ENCODE measurements around the gene FANCC. TPM values are rescaled to one million over a fixed set of nuclear protein-coding genes. Genes with fewer than 3 reads are reported as not detected.
A peak's percentile ranks its signal among the peaks of the same experiment; 100 is the strongest.

The FANCC gene
- total and polyA plus RNA-seq, 9 donors = 9.8 to 16.4 (median 15.0) TPM

DNA sequence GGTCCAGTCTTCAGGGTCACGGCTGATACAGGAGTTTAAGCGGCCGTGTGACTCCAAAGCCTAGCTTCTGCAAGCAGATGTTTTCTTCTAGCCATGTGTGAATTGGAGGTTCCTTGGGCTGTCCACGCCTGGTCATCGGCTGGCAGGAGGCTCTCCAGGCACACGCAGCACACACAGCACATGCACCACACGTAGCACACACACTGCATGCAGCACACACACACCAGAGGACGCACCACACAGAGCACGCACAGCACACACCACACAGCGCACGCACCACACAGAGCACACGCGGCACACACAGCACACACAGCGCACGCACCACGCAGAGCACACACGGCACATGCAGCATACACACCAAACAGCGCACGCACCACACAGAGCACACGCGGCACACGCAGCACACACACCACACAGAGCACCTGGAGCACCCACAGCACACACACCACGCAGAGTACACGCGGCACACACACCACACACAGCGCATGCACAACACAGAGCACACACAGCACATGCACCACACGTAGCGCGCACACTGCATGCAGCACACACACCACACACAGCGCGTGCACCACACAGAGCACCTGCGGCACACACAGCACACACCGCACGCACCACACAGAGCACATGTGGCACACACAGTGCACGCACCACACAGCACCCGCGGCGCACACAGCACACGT lies 234.3 kb downstream of the FANCC start:
- Histone ChIP-seq H3K4me3 (ENCODE audit: low read length) (no peak overlapping the region), H3K27me3 (ENCODE audit: control insufficient read depth, insufficient read depth, low read length) (no peaks in the 10 kb centered on the region), H3K9me3 (replicated peaks; ENCODE audit: control insufficient read depth, low read depth, low read length) (no peaks in the 10 kb centered on the region), H3K36me3 (ENCODE audit: control insufficient read depth, insufficient read depth, low read length) (peaks cover 54% of the 10 kb centered on the region), H3K4me1 (ENCODE audit: control insufficient read depth, insufficient read depth, low read length) (peaks cover 38% of the 10 kb centered on the region), H3K27ac (ENCODE audit: low read length) (no peak overlapping the region)
- 94% methylated on average over 18 of the region's 39 CpGs for WGBS (ENCODE audit: insufficient coverage)
- DNase-seq = no peak

GRCh38 chr9:95082401-95083084 lies 235.0 kb downstream of the FANCC start:
- Histone ChIP-seq H3K4me3 (ENCODE audit: low read length) (no peak overlapping the region), H3K27ac (ENCODE audit: low read length) (no peak overlapping the region), H3K4me1 (ENCODE audit: control insufficient read depth, insufficient read depth, low read length) (peaks cover 45% of the 10 kb centered on the region), H3K9me3 (replicated peaks; ENCODE audit: control insufficient read depth, low read depth, low read length) (no peaks in the 10 kb centered on the region), H3K27me3 (ENCODE audit: control insufficient read depth, insufficient read depth, low read length) (no peaks in the 10 kb centered on the region), H3K36me3 (ENCODE audit: control insufficient read depth, insufficient read depth, low read length) (peaks cover 50% of the 10 kb centered on the region)
- WGBS (ENCODE audit: insufficient coverage) = 88% methylated on average over 16 of the region's 18 CpGs
- DNase-seq = no peak

GRCh38 chr9:95081998-95082397 lies 235.5 kb downstream of the FANCC start:
- H3K9me3 ChIP-seq (replicated peaks; ENCODE audit: control insufficient read depth, low read depth, low read length) = no peaks in the 10 kb centered on the region
- H3K36me3 ChIP-seq (ENCODE audit: control insufficient read depth, insufficient read depth, low read length) = peaks cover 49% of the 10 kb centered on the region
- no peaks in the 10 kb centered on the region for H3K27me3 ChIP-seq (ENCODE audit: control insufficient read depth, insufficient read depth, low read length)
- no peak for DNase-seq
- peaks cover 50% of the 10 kb centered on the region for H3K4me1 ChIP-seq (ENCODE audit: control insufficient read depth, insufficient read depth, low read length)
- no peak overlapping the region for H3K27ac ChIP-seq (ENCODE audit: low read length)
- 92% methylated on average over 19 of the region's 19 CpGs for WGBS (ENCODE audit: insufficient coverage)
- no peak overlapping the region for H3K4me3 ChIP-seq (ENCODE audit: low read length)

DNA sequence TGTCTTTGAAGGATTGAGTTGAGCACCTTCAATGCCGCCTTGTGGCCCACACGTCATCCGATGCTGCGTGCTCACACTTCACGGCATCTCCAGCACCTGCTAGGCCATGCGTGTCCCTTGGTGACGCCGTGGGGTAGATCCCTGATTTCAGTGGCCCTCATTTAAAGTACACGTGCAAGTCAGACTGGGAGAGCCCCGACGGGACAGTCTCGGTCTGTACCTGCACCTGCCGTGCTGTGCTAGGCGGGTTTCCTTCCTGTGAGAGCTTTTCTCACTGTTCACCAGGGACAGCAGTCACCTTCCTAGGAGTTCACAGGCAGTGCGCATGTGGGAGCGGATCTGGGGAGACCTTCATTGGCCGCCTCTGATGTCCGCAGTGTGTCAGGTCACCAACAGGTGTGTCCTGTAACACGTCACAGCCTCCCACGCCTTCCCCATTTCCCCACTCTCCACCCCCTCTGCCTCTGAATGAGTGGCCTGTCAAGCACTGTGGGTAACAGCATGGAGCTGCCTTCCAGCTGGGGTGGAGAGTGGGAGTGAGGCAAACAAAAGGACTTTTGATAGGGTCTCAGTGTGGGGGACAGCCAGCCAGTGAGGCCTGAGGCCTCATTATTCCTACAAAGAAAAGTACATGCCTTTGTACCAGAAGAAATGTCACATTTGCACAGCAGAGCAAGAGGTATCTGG lies 236.4 kb downstream of the FANCC start:
- H3K36me3 ChIP-seq (ENCODE audit: control insufficient read depth, insufficient read depth, low read length) = peaks cover 46% of the 10 kb centered on the region
- H3K27me3 ChIP-seq (ENCODE audit: control insufficient read depth, insufficient read depth, low read length) = no peaks in the 10 kb centered on the region
- no peak for DNase-seq
- WGBS (ENCODE audit: insufficient coverage) = 86% methylated on average over 16 of the region's 20 CpGs
- H3K9me3 ChIP-seq (replicated peaks; ENCODE audit: control insufficient read depth, low read depth, low read length) = no peaks in the 10 kb centered on the region
- H3K4me1 ChIP-seq (ENCODE audit: control insufficient read depth, insufficient read depth, low read length) = peaks cover 47% of the 10 kb centered on the region
- H3K27ac ChIP-seq (ENCODE audit: low read length) = no peak overlapping the region
- no peak overlapping the region for H3K4me3 ChIP-seq (ENCODE audit: low read length)

DNA sequence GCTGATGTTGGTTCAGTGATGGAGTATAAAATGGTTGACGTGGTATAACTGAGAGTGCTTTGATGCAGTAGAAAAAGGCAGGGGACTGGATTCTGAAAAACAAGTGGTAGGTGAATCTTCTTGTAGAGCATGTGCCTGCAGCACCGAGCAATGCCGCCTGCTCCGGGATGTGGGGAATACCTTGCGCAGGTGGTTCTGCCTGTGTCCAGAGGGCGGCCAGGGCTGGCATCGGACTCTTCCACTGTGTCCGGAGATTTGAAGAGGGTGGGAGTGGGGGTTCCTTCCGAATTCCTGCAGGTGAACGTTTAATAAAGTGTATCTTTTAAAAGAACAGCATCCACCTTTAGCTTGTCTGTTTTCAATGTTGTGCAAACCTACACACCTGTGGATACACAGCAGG lies 238.0 kb downstream of the FANCC start:
- Histone ChIP-seq H3K36me3 (ENCODE audit: control insufficient read depth, insufficient read depth, low read length) (peaks cover 40% of the 10 kb centered on the region), H3K4me1 (ENCODE audit: control insufficient read depth, insufficient read depth, low read length) (peaks cover 36% of the 10 kb centered on the region), H3K27me3 (ENCODE audit: control insufficient read depth, insufficient read depth, low read length) (no peaks in the 10 kb centered on the region), H3K27ac (ENCODE audit: low read length) (no peak overlapping the region), H3K9me3 (replicated peaks; ENCODE audit: control insufficient read depth, low read depth, low read length) (no peaks in the 10 kb centered on the region), H3K4me3 (ENCODE audit: low read length) (no peak overlapping the region)
- WGBS (ENCODE audit: insufficient coverage) = 92% methylated on average over 7 of the region's 10 CpGs
- no peak for DNase-seq

DNA sequence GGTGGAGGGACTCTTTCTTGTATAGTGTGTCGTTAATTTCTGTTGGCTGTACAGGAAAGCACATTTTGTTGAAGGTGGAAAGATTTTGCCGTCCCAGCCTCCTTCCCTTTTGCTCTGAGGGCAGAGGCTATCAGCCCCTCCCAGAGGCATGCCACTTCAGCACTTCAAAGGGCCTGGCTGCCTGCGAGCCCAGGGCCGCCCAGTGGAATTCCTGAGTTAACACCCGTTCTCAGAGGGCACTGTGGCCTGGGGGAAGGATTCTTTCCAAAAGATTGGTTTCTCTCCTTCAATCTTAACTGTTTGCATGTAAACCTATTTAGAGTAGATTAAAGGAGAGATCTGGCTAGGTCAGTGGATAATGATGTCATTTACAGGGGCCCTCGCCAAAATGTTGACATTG lies 238.6 kb downstream of the FANCC start:
- Histone ChIP-seq H3K27ac (ENCODE audit: low read length) (no peak overlapping the region), H3K9me3 (replicated peaks; ENCODE audit: control insufficient read depth, low read depth, low read length) (no peaks in the 10 kb centered on the region), H3K4me1 (ENCODE audit: control insufficient read depth, insufficient read depth, low read length) (peaks cover 38% of the 10 kb centered on the region), H3K4me3 (ENCODE audit: low read length) (no peak overlapping the region), H3K27me3 (ENCODE audit: control insufficient read depth, insufficient read depth, low read length) (no peaks in the 10 kb centered on the region), H3K36me3 (ENCODE audit: control insufficient read depth, insufficient read depth, low read length) (peaks cover 43% of the 10 kb centered on the region)
- DNase-seq = no peak
- no CpG with 5 or more reads among the region's 6 CpGs for WGBS (ENCODE audit: insufficient coverage)

DNA sequence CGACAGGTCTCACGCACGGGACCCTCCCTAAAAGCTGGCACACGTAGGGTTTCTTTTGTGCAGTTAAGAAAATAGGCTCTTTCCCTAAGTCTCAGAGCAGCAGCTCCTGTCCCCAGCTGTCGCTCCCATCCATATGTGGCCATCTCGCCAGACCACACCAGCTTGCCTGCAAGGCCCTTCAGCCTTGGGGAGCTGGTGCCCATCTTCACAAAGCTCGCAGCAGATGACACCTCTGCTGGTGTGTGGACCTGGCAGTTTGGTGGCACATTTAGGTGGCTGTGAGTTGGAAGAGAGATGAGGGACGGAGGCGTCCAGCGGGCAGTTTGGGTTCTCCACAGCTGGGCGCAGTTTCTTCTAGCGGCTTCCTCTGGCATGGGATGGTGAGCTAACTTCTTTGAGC lies 239.0 kb downstream of the FANCC start:
- DNase-seq = no peak
- 92% methylated on average over 4 of the region's 12 CpGs for WGBS (ENCODE audit: insufficient coverage)
- Histone ChIP-seq H3K27me3 (ENCODE audit: control insufficient read depth, insufficient read depth, low read length) (no peaks in the 10 kb centered on the region), H3K27ac (ENCODE audit: low read length) (peak overlapping the region; percentile 65), H3K36me3 (ENCODE audit: control insufficient read depth, insufficient read depth, low read length) (peaks cover 41% of the 10 kb centered on the region), H3K4me1 (ENCODE audit: control insufficient read depth, insufficient read depth, low read length) (peaks cover 39% of the 10 kb centered on the region), H3K9me3 (replicated peaks; ENCODE audit: control insufficient read depth, low read depth, low read length) (no peaks in the 10 kb centered on the region), H3K4me3 (ENCODE audit: low read length) (no peak overlapping the region)

GRCh38 chr9:95077766-95078370 lies 239.6 kb downstream of the FANCC start:
- no CpG with 5 or more reads among the region's 17 CpGs for WGBS (ENCODE audit: insufficient coverage)
- Histone ChIP-seq H3K27me3 (ENCODE audit: control insufficient read depth, insufficient read depth, low read length) (no peaks in the 10 kb centered on the region), H3K4me3 (ENCODE audit: low read length) (no peak overlapping the region), H3K27ac (ENCODE audit: low read length) (peak overlapping the region; percentile 65), H3K36me3 (ENCODE audit: control insufficient read depth, insufficient read depth, low read length) (peaks cover 37% of the 10 kb centered on the region), H3K4me1 (ENCODE audit: control insufficient read depth, insufficient read depth, low read length) (peaks cover 39% of the 10 kb centered on the region), H3K9me3 (replicated peaks; ENCODE audit: control insufficient read depth, low read depth, low read length) (no peaks in the 10 kb centered on the region)
- no peak for DNase-seq

- Histone ChIP-seq H3K27me3 (ENCODE audit: control insufficient read depth, insufficient read depth, low read length) (no peaks in the 10 kb centered on the region), H3K4me3 (ENCODE audit: low read length) (no peak overlapping the region), H3K4me1 (ENCODE audit: control insufficient read depth, insufficient read depth, low read length) (peaks cover 39% of the 10 kb centered on the region), H3K27ac (ENCODE audit: low read length) (peak overlapping the region; percentile 65), H3K36me3 (ENCODE audit: control insufficient read depth, insufficient read depth, low read length) (peaks cover 32% of the 10 kb centered on the region), H3K9me3 (replicated peaks; ENCODE audit: control insufficient read depth, low read depth, low read length) (no peaks in the 10 kb centered on the region)
- DNase-seq = no peak
- 56% methylated on average over 15 of the region's 18 CpGs for WGBS (ENCODE audit: insufficient coverage)
Observed at GRCh38 chr9:95077053-95077765, 240.3 kb downstream of the FANCC start.
